MCF 10A (cell line): ENCODE results near the gene PET117. TPM values are rescaled to one million over a fixed set of nuclear protein-coding genes. Genes with fewer than 3 reads are reported as not detected.
"Not testable (repeated sequence)": the region's sequence is repeated elsewhere in the genome, so short reads cannot be mapped to it uniquely, and the experiment has no call there.

ENCODE experiments used
- BruUV-seq: library from RNA; stranded (reverse); fragments of 400-500 nt; replicated peaks from 2 replicates; lab custom pipeline; 2021; lab: Mats Ljungman, UMichigan
- CTCF ChIA-PET: fragments of 300-600 bp; sonication (Branson Sonifier 250); formaldehyde crosslinking; extraction: SDS; loops from one replicate; lab custom pipeline; 2021; ENCODE audit warnings: antibody characterized with exemption, inconsistent platforms; lab: Yijun Ruan, JAX
- POLR2A ChIA-PET: fragments of 300-600, 350-650 bp; sonication (Branson Sonifier 250); formaldehyde crosslinking; extraction: SDS; loops from one replicate; lab custom pipeline; 2020; ENCODE audit warnings: antibody characterized with exemption, inconsistent platforms; lab: Yijun Ruan, JAX
- DNase-seq: peaks from one replicate; pipeline ENCODE4 v3.0.0-alpha.2; 2018; ENCODE audit not compliant: unreplicated experiment
- H3K27ac Mint-ChIP-seq: one replicate; pipeline ENCODE4 v1.8.0; 2022; ENCODE audit warnings: mild to moderate bottlenecking, low read depth, mixed read lengths; ENCODE audit not compliant: unreplicated experiment
- H3K27me3 Mint-ChIP-seq: one replicate; pipeline ENCODE4 v1.8.0; 2022; ENCODE audit warnings: mixed read lengths; ENCODE audit not compliant: insufficient read depth, unreplicated experiment
- H3K36me3 Mint-ChIP-seq: one replicate; pipeline ENCODE4 v1.8.0; 2022; ENCODE audit warnings: mild to moderate bottlenecking, moderate library complexity, mixed read lengths; ENCODE audit not compliant: insufficient read depth, unreplicated experiment
- H3K4me1 Mint-ChIP-seq: one replicate; pipeline ENCODE4 v1.8.0; 2022; ENCODE audit warnings: mixed read lengths; ENCODE audit not compliant: insufficient read depth, unreplicated experiment
- H3K4me3 Mint-ChIP-seq: one replicate; pipeline ENCODE4 v1.8.0; 2022; ENCODE audit warnings: mild to moderate bottlenecking, moderate library complexity, mixed read lengths; ENCODE audit not compliant: unreplicated experiment
- H3K9me3 Mint-ChIP-seq: one replicate; pipeline ENCODE4 v1.8.0; 2022; ENCODE audit warnings: mixed read lengths; ENCODE audit not compliant: unreplicated experiment
- CTCF ChIP-seq: fragments of 200-600 bp; IDR thresholded peaks from one replicate; pipeline ENCODE4 v1.8.0; 2022; ENCODE audit warnings: antibody characterized with exemption, mild to moderate bottlenecking; ENCODE audit not compliant: unreplicated experiment
- intact Hi-C: fragments of 100-400 bp; cut with micrococcal nuclease; formaldehyde crosslinking; loops from 2 replicates; pipeline ENCODE4 v1.14.1; 2022
- total RNA-seq: library from RNA; stranded (reverse); gene quantifications from 2 replicates; pipeline ENCODE4 v1.2.3, GENCODE V29; 2022

The PET117 gene
- total RNA-seq, 1 experiment from 2014 or later: 11.9 TPM

DNA sequence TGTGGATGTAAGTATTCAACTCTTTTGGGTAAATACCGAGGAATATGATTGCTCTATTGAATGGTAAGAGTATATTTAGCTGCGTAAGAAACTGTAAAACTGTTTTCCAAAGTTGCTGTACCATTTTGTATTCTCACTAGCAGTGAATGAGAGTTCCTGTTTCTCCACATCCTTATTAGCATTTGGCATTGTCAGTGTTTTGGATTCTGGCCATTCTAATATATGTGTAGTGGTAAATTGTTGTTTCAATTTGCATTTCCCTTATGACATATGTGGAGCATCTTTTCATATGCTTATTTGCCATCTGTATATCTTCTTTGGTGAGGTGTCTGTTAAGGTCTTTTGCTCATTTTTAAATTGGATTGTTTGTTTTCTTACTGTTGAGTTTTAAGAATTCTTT is 29.3 kb upstream of the PET117 start:
- no TSS peak for BruUV-seq
- POLR2A ChIA-PET: interaction anchor here (1.3 kb wide), 1 partner anchor 26 kb away, joined by 4 read pairs; no protein-coding TSS in a partner anchor
- intact Hi-C loops: no loop called here
- peaks cover 6% of the 10 kb centered on the region for H3K36me3 Mint-ChIP-seq
- H3K27me3 Mint-ChIP-seq: peaks cover 2% of the 10 kb centered on the region
- CTCF ChIA-PET: no interaction called here
- H3K27ac Mint-ChIP-seq: no peak overlapping the region
- TF ChIP-seq CTCF: no peak
- DNase-seq: no peak
- no peaks in the 10 kb centered on the region for H3K4me1 Mint-ChIP-seq
- H3K9me3 Mint-ChIP-seq: no peaks in the 10 kb centered on the region
- H3K4me3 Mint-ChIP-seq: no peak overlapping the region

GRCh38 chr20:18128574-18128973 is 9.1 kb upstream of the PET117 start:
- H3K27me3 Mint-ChIP-seq: peaks cover 10% of the 10 kb centered on the region
- CTCF ChIA-PET, DNase-seq, H3K4me1 Mint-ChIP-seq, H3K27ac Mint-ChIP-seq, intact Hi-C loops, H3K9me3 Mint-ChIP-seq, H3K4me3 Mint-ChIP-seq, BruUV-seq, POLR2A ChIA-PET, H3K36me3 Mint-ChIP-seq: not testable (repeated sequence)

DNA sequence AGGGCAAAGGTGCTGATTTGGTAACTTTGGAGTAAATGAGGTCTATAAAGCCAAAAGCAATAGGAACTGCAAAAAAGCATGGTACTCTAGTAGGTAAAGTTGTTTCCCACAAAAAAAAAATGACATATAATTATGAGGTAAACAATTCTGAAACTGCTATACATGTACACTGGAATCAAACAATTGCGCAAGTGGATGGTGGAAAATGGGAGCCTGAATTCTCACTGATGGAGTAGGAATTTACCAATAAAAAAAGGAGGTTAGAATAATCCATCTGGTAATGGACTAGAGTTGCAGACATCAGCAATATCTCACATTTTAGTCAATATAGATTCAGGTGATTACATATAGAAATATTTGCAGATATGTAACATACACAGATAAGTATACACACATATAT is 5.0 kb upstream of the PET117 start:
- H3K4me1 Mint-ChIP-seq: peaks cover 8% of the 10 kb centered on the region
- no peak overlapping the region for H3K4me3 Mint-ChIP-seq
- no peak for TF ChIP-seq CTCF
- CTCF ChIA-PET: interaction anchor here (0.7 to 1.3 kb wide), 2 partner anchors 144 to 1338 kb away, joined by 5 to 6 read pairs; no protein-coding TSS in a partner anchor
- no peak overlapping the region for H3K27ac Mint-ChIP-seq
- intact Hi-C loops: no loop called here
- H3K9me3 Mint-ChIP-seq: no peaks in the 10 kb centered on the region
- no peaks in the 10 kb centered on the region for H3K36me3 Mint-ChIP-seq
- POLR2A ChIA-PET: no interaction called here
- H3K27me3 Mint-ChIP-seq: no peaks in the 10 kb centered on the region
- no TSS peak for BruUV-seq
- no peak for DNase-seq

DNA sequence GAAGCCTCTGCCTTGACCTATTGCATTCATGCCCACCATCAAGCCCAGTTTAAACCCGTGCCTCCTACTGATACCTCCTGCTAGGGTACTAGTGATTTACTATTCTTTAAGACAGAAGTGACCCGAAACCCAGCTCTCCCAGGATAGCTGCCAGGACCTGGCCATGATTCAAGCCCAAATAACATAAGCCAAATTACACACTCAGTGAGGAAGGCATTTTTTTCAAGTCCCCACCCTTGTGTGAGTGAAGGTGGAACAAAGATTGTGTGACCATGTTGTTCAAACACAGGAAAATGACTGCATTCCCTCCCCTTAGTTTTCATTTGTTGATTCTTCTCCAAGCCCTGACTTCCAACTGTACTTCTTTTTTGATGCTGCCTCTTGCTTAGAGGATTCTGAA is 3.7 kb upstream of the PET117 start:
- Mint-ChIP-seq H3K27ac (peak overlapping the region; percentile 25), H3K4me3 (no peak overlapping the region), H3K9me3 (no peaks in the 10 kb centered on the region), H3K4me1 (peaks cover 12% of the 10 kb centered on the region), H3K27me3 (no peaks in the 10 kb centered on the region), H3K36me3 (no peaks in the 10 kb centered on the region)
- no TSS peak for BruUV-seq
- ChIA-PET POLR2A (interaction anchor here (0.6 to 1.6 kb wide), 9 partner anchors 8 to 334 kb away, joined by 3 to 6 read pairs (median 3); partner anchors contain the start of gene ZNF133), CTCF (interaction anchor here (0.5 to 1.3 kb wide), 4 partner anchors 23 to 142 kb away, joined by 3 to 5 read pairs (median 4); no protein-coding TSS in a partner anchor)
- peak; percentile 7 for DNase-seq
- intact Hi-C loops: no loop called here
- no peak for TF ChIP-seq CTCF
